Gastroesophageal sphincter (tissue), 4 donors: ENCODE data around the gene CST9L. TPM values are rescaled to one million over a fixed set of nuclear protein-coding genes. Genes with fewer than 3 reads are reported as not detected.

ENCODE experiments used
- ATAC-seq: fragments of 150-250 bp; one replicate; pipeline ENCODE4 v1.9.1; 2016; ENCODE audit warnings: mild to moderate bottlenecking, moderate library complexity
- H3K27ac ChIP-seq, 4 donors: fragments of 200-600 bp; sonication (generic) in 3 of 4; 1 replicate in 3 of 4; 2 replicates in 1 of 4; pipeline ENCODE4 v1.5.1; 2016 to 2019
- H3K27me3 ChIP-seq: fragments of 200-600 bp; sonication (generic); one replicate; pipeline ENCODE4 v1.5.1; 2019
- H3K36me3 ChIP-seq, 2 donors: fragments of 200-600 bp; sonication (generic); one replicate each; pipeline ENCODE4 v1.5.1; 2019; ENCODE audit warnings: control low read depth in 1 of 2
- H3K4me1 ChIP-seq, 3 donors: fragments of 200-600 bp; sonication (generic); 1 replicate in 2 of 3; 2 replicates in 1 of 3; pipeline ENCODE4 v1.5.1; 2016 to 2019; ENCODE audit warnings: control low read depth in 2 of 3
- H3K4me3 ChIP-seq, 2 donors: fragments of 200-600 bp; sonication (generic); one replicate each; pipeline ENCODE4 v1.5.1; 2019; ENCODE audit warnings: mild to moderate bottlenecking in 1 of 2, moderate library complexity in 1 of 2
- H3K9me3 ChIP-seq, 3 donors: fragments of 200-600 bp; sonication (generic); one replicate each; pipeline ENCODE4 v1.5.1; 2017 to 2019; ENCODE audit warnings: control low read depth in 2 of 3
- CTCF ChIP-seq, 4 experiments: fragments of 200-600 bp in 2 of 4; fragments of 450-650 bp in 2 of 4; sonication (generic) in 1 of 4; IDR thresholded peaks; one replicate each; pipeline ENCODE4 v1.5.1; 2017 to 2019; ENCODE audit warnings: antibody characterized with exemption in 4 of 4, mild to moderate bottlenecking in 2 of 4, moderate library complexity in 2 of 4
- EP300 ChIP-seq: sonication (generic); formaldehyde crosslinking; IDR thresholded peaks from one replicate; pipeline ENCODE4 v1.6.1; 2017; ENCODE audit warnings: antibody characterized with exemption, mild to moderate bottlenecking
- POLR2A ChIP-seq, 2 donors: fragments of 450-650 bp; IDR thresholded peaks; one replicate each; pipeline ENCODE4 v1.6.1; 2017; ENCODE audit warnings: antibody characterized with exemption in 2 of 2, mild to moderate bottlenecking in 2 of 2, moderate library complexity in 1 of 2
- POLR2AphosphoS5 ChIP-seq: sonication (generic); formaldehyde crosslinking; IDR thresholded peaks from one replicate; pipeline ENCODE4 v1.6.1; 2017; ENCODE audit warnings: antibody characterized with exemption
- WGBS, 2 donors: methylation state at CpG; one replicate each; pipeline ENCODE4 v1.1.5; 2018; ENCODE audit warnings: low coverage in 1 of 2; 5-methylcytosine and 5-hydroxymethylcytosine counted together
- total RNA-seq, 4 donors: library from RNA; depleted of rRNA; stranded (reverse); fragments of >200 nt; gene quantifications; one replicate each; pipeline ENCODE4 v1.1.0, GENCODE V29; 2016

The CST9L gene
- total RNA-seq, 4 donors from 2014 or later = not detected

- ATAC-seq = no peak
- H3K4me3 ChIP-seq = no peak overlapping the region
- no peaks in the 10 kb centered on the region for H3K4me1 ChIP-seq
- H3K27ac ChIP-seq = no peak overlapping the region
- H3K36me3 ChIP-seq = no peaks in the 10 kb centered on the region
- no peaks in the 10 kb centered on the region for H3K9me3 ChIP-seq
- TF ChIP-seq POLR2A (IDR thresholded peaks at IDR 0.05) (no peak), CTCF (IDR thresholded peaks at IDR 0.05) (no peak), POLR2AphosphoS5 (no peak), EP300 (no peak)
- 16 to 47% methylated on average over 1 to 2 of the region's 3 CpGs for WGBS, 2 donors
- H3K27me3 ChIP-seq = no peaks in the 10 kb centered on the region
Observed at GRCh38 chr20:23537030-23537429, 31.3 kb downstream of the CST9L start.

GRCh38 chr20:23536328-23536974 is 31.8 kb downstream of the CST9L start:
- H3K27me3 ChIP-seq = no peaks in the 10 kb centered on the region
- 63 to 73% methylated on average over 2 of the region's 2 CpGs for WGBS, 2 donors
- H3K36me3 ChIP-seq = no peaks in the 10 kb centered on the region
- H3K4me3 ChIP-seq = no peak overlapping the region
- H3K4me1 ChIP-seq = no peaks in the 10 kb centered on the region
- TF ChIP-seq CTCF (IDR thresholded peaks at IDR 0.05) = no peak
- no peak for TF ChIP-seq POLR2AphosphoS5
- no peak for TF ChIP-seq POLR2A (IDR thresholded peaks at IDR 0.05)
- TF ChIP-seq EP300 = no peak
- no peaks in the 10 kb centered on the region for H3K9me3 ChIP-seq
- H3K27ac ChIP-seq = no peak overlapping the region
- no peak for ATAC-seq

GRCh38 chr20:23534801-23535593 is 33.3 kb downstream of the CST9L start:
- TF ChIP-seq CTCF (IDR thresholded peaks at IDR 0.05) (no peak), POLR2A (IDR thresholded peaks at IDR 0.05) (no peak), EP300 (no peak), POLR2AphosphoS5 (no peak)
- H3K4me1 ChIP-seq = no peaks in the 10 kb centered on the region
- WGBS, 2 donors = 60 to 75% methylated on average over 1 to 12 of the region's 20 CpGs
- ATAC-seq = no peak
- no peak overlapping the region for H3K27ac ChIP-seq
- H3K36me3 ChIP-seq = no peaks in the 10 kb centered on the region
- no peak overlapping the region for H3K4me3 ChIP-seq
- no peaks in the 10 kb centered on the region for H3K27me3 ChIP-seq
- no peaks in the 10 kb centered on the region for H3K9me3 ChIP-seq

GRCh38 chr20:23533161-23533560 is 35.1 kb downstream of the CST9L start:
- peaks cover 0 to 10% (median 0%) of the 10 kb centered on the region in 3 donors for H3K9me3 ChIP-seq
- no peak for ATAC-seq
- H3K36me3 ChIP-seq = no peaks in the 10 kb centered on the region
- H3K4me1 ChIP-seq = no peaks in the 10 kb centered on the region
- no peak overlapping the region for H3K4me3 ChIP-seq
- no peak overlapping the region for H3K27ac ChIP-seq
- TF ChIP-seq POLR2AphosphoS5 (no peak), POLR2A (IDR thresholded peaks at IDR 0.05) (no peak), EP300 (no peak), CTCF (IDR thresholded peaks at IDR 0.05) (no peak)
- no peaks in the 10 kb centered on the region for H3K27me3 ChIP-seq

GRCh38 chr20:23532533-23532932 is 35.8 kb downstream of the CST9L start:
- WGBS, 2 donors = 88% methylated on average over 1 of the region's 1 CpG; no CpG with 5 or more reads in 1 of the 2 donors
- TF ChIP-seq POLR2AphosphoS5 = no peak
- TF ChIP-seq EP300 = no peak
- TF ChIP-seq CTCF (IDR thresholded peaks at IDR 0.05) = no peak
- TF ChIP-seq POLR2A (IDR thresholded peaks at IDR 0.05) = no peak
- Histone ChIP-seq H3K27ac (no peak overlapping the region), H3K4me3 (no peak overlapping the region), H3K4me1 (no peaks in the 10 kb centered on the region), H3K36me3 (no peaks in the 10 kb centered on the region), H3K9me3 (peaks cover 0 to 10% (median 0%) of the 10 kb centered on the region in 3 donors), H3K27me3 (no peaks in the 10 kb centered on the region)
- no peak for ATAC-seq
